HCT116 (cell line): Measurements from ENCODE around the gene FAM81B. TPM values are rescaled to one million over a fixed set of nuclear protein-coding genes. Genes with fewer than 3 reads are reported as not detected.

ENCODE experiments used
- ATAC-seq: fragments of 200-7000 bp; cut with Tn5 transposase; 2 replicates; pipeline ENCODE4 v1.9.1; 2020; ENCODE audit warnings: mild to moderate bottlenecking, moderate library complexity
- BruUV-seq: library from RNA; stranded (reverse); fragments of 400-500 nt; replicated peaks from 2 replicates; lab custom pipeline; 2021; lab: Mats Ljungman, UMichigan
- CTCF ChIA-PET: fragments of 300-600 bp; sonication (Branson Sonifier 250); formaldehyde crosslinking; loops from one replicate; lab custom pipeline; 2021; ENCODE audit warnings: antibody characterized with exemption; lab: Charles Lee
- POLR2A ChIA-PET: fragments of 300-600, 350-600 bp; sonication (Branson Sonifier 250); formaldehyde crosslinking; loops from one replicate; lab custom pipeline; 2021; ENCODE audit warnings: antibody characterized with exemption; lab: Charles Lee
- RAD21 ChIA-PET, 2 experiments: fragments of 300-600 bp; sonication (Branson Sonifier 250); formaldehyde crosslinking; loops; one replicate each; lab custom pipeline; 2023; ENCODE audit warnings: low total read pairs in 2 of 2; ENCODE audit not compliant: uncharacterized antibody in 2 of 2, unreplicated experiment in 2 of 2, low non-redundant PET in 1 of 2; lab: Charles Lee
- DNase-seq: peaks from one replicate; pipeline ENCODE4 v3.0.0-alpha.2; 2010; ENCODE audit warnings: low read depth, low spot score
- H2AFZ ChIP-seq: fragments of 200-600 bp; shearing (Covaris generic), sonication (generic); 2 replicates; pipeline ENCODE4 v1.6.1; 2017; ENCODE audit warnings: low read depth, mixed run types, mixed read lengths, antibody characterized with exemption, low read length; ENCODE audit not compliant: poor library complexity, severe bottlenecking
- H3K27ac ChIP-seq: 2 replicates; pipeline ENCODE4 v1.5.1; 2012; ENCODE audit warnings: low read depth, low read length
- H3K27me3 ChIP-seq: fragments of 200-600 bp; sonication (generic); 2 replicates; pipeline ENCODE4 v1.6.1; 2016; ENCODE audit warnings: mixed run types, low read length, mixed read lengths; ENCODE audit not compliant: insufficient read depth
- H3K36me3 ChIP-seq, 2 experiments: fragments of 200-500 bp in 1 of 2; fragments of 200-600 bp in 1 of 2; sonication (Bioruptor generic) in 1 of 2; sonication (generic) in 1 of 2; 2 replicates each; pipeline versions ENCODE4 v1.5.1 to v1.6.1; 2014 to 2016; ENCODE audit warnings: low read length in 2 of 2, inconsistent platforms in 1 of 2, mixed read lengths in 1 of 2, mixed run types in 1 of 2; ENCODE audit not compliant: insufficient read depth in 2 of 2, control insufficient read depth in 1 of 2
- H3K4me1 ChIP-seq, 2 experiments: fragments of 200-600 bp in 1 of 2; sonication (generic) in 1 of 2; 2 replicates each; pipeline versions ENCODE4 v1.5.1 to v1.6.1; 2012 to 2017; ENCODE audit warnings: low read length in 2 of 2, inconsistent platforms in 1 of 2, mild to moderate bottlenecking in 1 of 2, mixed read lengths in 1 of 2, mixed run types in 1 of 2, moderate library complexity in 1 of 2; ENCODE audit not compliant: insufficient read depth in 2 of 2, control insufficient read depth in 1 of 2
- H3K4me2 ChIP-seq: fragments of 200-600 bp; sonication (generic); 2 replicates; pipeline ENCODE4 v1.6.1; 2017; ENCODE audit warnings: mixed run types, low read length, mixed read lengths
- H3K4me3 ChIP-seq, 2 experiments: fragments of 200-600 bp in 1 of 2; sonication (generic) in 1 of 2; replicated peaks in 1 of 2; 2 replicates each; pipeline ENCODE4 v1.5.1; 2011 to 2016; ENCODE audit warnings: low read length in 2 of 2, control low read depth in 1 of 2, low read depth in 1 of 2, mild to moderate bottlenecking in 1 of 2, mixed read lengths in 1 of 2, mixed run types in 1 of 2
- H3K79me2 ChIP-seq: fragments of 200-600 bp; sonication (generic); 2 replicates; pipeline ENCODE4 v1.6.1; 2017; ENCODE audit warnings: mild to moderate bottlenecking, mixed run types, low read length, moderate library complexity, mixed read lengths; ENCODE audit not compliant: insufficient read depth
- H3K9ac ChIP-seq: fragments of 200-600 bp; sonication (generic); 2 replicates; pipeline ENCODE4 v1.6.1; 2016; ENCODE audit warnings: low read length, mixed read lengths
- H3K9me2 ChIP-seq: fragments of 200-600 bp; sonication (generic), shearing (Covaris generic); 2 replicates; pipeline ENCODE4 v1.6.1; 2017; ENCODE audit warnings: mixed run types, mild to moderate bottlenecking, moderate library complexity; ENCODE audit not compliant: insufficient read depth
- H3K9me3 ChIP-seq, 2 experiments: fragments of 200-500 bp in 1 of 2; fragments of 200-600 bp in 1 of 2; sonication (Bioruptor generic) in 1 of 2; sonication (generic) in 1 of 2; 2 replicates each; pipeline ENCODE4 v1.6.1; 2014 to 2017; ENCODE audit warnings: low read length in 2 of 2, mixed read lengths in 2 of 2, inconsistent platforms in 1 of 2, low read depth in 1 of 2, mild to moderate bottlenecking in 1 of 2, mixed run types in 1 of 2, moderate library complexity in 1 of 2; ENCODE audit not compliant: control insufficient read depth in 1 of 2, insufficient read depth in 1 of 2
- H4K20me1 ChIP-seq: fragments of 200-600 bp; sonication (generic), shearing (Covaris generic); 2 replicates; pipeline ENCODE4 v1.6.1; 2017; ENCODE audit warnings: mixed run types, mild to moderate bottlenecking, moderate library complexity; ENCODE audit not compliant: insufficient read depth
- CEBPB ChIP-seq: IDR thresholded peaks from 2 replicates; pipeline ENCODE4 v1.6.1; 2012; ENCODE audit warnings: low read depth
- EGR1 ChIP-seq: IDR thresholded peaks from 2 replicates; pipeline ENCODE4 v1.6.1; 2012; ENCODE audit warnings: low read depth
- ELF1 ChIP-seq: IDR thresholded peaks from 2 replicates; pipeline ENCODE4 v1.6.1; 2012; ENCODE audit warnings: low read depth, borderline replicate concordance
- EZH2phosphoT487 ChIP-seq: fragments of 200-600 bp; IDR thresholded peaks from 2 replicates; pipeline ENCODE4 v1.6.1; 2018; ENCODE audit warnings: antibody characterized with exemption, borderline replicate concordance
- FOSL1 ChIP-seq: IDR thresholded peaks from 2 replicates; pipeline ENCODE4 v1.6.1; 2012; ENCODE audit warnings: low read depth
- SIN3A ChIP-seq: IDR thresholded peaks from 2 replicates; pipeline ENCODE4 v1.6.1; 2012; ENCODE audit warnings: low read depth
- SP1 ChIP-seq: IDR thresholded peaks from 2 replicates; pipeline ENCODE4 v1.6.1; 2012; ENCODE audit warnings: low read depth
- SRF ChIP-seq: IDR thresholded peaks from 2 replicates; pipeline ENCODE4 v1.6.1; 2012; ENCODE audit warnings: low read depth
- TCF7L2 ChIP-seq: IDR thresholded peaks from 2 replicates; pipeline ENCODE4 v1.7.0; 2011; ENCODE audit warnings: borderline replicate concordance, inconsistent platforms; ENCODE audit not compliant: insufficient read depth, insufficient read length; ENCODE audit errors: extremely low read depth
- ZFX ChIP-seq: fragments of 450-650 bp; IDR thresholded peaks from 2 replicates; pipeline ENCODE4 v1.6.1; 2017
- ZNF274 ChIP-seq: fragments of 200-500 bp; sonication (Bioruptor generic); IDR thresholded peaks from 2 replicates; pipeline ENCODE4 v1.6.1; 2014; ENCODE audit warnings: mild to moderate bottlenecking, low read depth, low read length, inconsistent platforms
- intact Hi-C: fragments of 100-400 bp; cut with micrococcal nuclease; formaldehyde crosslinking; loops from 2 replicates; pipeline ENCODE4 v1.10.0; 2022
- total RNA-seq: library from RNA; stranded (reverse); gene quantifications from one replicate; pipeline ENCODE4 v1.2.1, GENCODE V29; 2021; ENCODE audit not compliant: unreplicated experiment
- TF ChIP-seq, protein P1 (sequence below): IDR thresholded peaks from 2 replicates; pipeline ENCODE4 v1.6.1; 2012
- TF ChIP-seq, protein P2 (sequence below): IDR thresholded peaks from 2 replicates; pipeline ENCODE4 v1.6.1; 2011; ENCODE audit warnings: mild to moderate bottlenecking, low read length, moderate library complexity; ENCODE audit not compliant: insufficient replicate concordance; ENCODE audit errors: extremely low read depth
- TF ChIP-seq, protein P3 (sequence below): IDR thresholded peaks from 2 replicates; pipeline ENCODE4 v1.6.1; 2012; ENCODE audit warnings: low read depth

FAM81B gene
- total RNA-seq, 1 experiment from 2014 or later, result not detected

DNA sequence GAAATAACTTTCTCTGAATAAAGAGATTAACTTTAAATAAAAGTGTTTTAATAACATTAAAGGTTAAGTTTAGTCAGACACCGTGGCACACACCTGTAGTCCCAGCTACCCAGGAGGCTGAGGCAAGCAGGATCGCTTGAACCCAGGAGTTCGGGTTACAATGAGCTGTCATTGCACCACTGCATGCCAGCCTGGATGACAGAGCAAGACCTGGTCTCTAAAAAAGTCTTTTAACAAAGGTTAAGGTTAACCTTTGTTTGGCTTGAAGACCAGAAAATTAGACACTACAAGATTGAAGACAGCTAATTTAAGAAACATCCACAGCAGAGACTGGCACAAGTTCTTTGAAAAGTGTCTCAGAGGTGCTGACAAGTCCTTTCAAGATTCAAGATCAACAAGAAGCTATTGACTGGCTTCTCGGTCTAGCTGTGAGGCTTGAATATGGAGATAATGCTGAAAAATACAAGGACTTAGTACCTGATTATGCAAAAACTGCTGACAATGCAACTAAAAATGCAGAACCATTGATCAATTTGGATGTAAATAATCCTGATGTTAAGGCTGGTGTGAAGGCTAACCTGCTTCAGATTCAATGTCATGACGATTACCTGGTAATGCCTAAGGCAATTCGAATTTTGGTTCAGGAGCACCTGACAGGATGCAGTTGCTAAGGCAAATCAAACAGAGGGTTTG, 48.8 kb downstream of the FAM81B start:
- H3K36me3 ChIP-seq, result no peaks in the 10 kb centered on the region
- H2AFZ ChIP-seq, result no peak overlapping the region
- TF ChIP-seq, protein P1, sequence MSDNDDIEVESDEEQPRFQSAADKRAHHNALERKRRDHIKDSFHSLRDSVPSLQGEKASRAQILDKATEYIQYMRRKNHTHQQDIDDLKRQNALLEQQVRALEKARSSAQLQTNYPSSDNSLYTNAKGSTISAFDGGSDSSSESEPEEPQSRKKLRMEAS, result no peak
- TF ChIP-seq EGR1 (no peak), ELF1 (no peak), EZH2phosphoT487 (no peak), SRF (no peak), SP1 (no peak), SIN3A (no peak), FOSL1 (no peak), CEBPB (no peak), ZNF274 (no peak), ZFX (no peak), TCF7L2 (no peak)
- TF ChIP-seq, protein P2, sequence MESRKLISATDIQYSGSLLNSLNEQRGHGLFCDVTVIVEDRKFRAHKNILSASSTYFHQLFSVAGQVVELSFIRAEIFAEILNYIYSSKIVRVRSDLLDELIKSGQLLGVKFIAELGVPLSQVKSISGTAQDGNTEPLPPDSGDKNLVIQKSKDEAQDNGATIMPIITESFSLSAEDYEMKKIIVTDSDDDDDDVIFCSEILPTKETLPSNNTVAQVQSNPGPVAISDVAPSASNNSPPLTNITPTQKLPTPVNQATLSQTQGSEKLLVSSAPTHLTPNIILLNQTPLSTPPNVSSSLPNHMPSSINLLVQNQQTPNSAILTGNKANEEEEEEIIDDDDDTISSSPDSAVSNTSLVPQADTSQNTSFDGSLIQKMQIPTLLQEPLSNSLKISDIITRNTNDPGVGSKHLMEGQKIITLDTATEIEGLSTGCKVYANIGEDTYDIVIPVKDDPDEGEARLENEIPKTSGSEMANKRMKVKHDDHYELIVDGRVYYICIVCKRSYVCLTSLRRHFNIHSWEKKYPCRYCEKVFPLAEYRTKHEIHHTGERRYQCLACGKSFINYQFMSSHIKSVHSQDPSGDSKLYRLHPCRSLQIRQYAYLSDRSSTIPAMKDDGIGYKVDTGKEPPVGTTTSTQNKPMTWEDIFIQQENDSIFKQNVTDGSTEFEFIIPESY, result no peak
- TF ChIP-seq, protein P3, sequence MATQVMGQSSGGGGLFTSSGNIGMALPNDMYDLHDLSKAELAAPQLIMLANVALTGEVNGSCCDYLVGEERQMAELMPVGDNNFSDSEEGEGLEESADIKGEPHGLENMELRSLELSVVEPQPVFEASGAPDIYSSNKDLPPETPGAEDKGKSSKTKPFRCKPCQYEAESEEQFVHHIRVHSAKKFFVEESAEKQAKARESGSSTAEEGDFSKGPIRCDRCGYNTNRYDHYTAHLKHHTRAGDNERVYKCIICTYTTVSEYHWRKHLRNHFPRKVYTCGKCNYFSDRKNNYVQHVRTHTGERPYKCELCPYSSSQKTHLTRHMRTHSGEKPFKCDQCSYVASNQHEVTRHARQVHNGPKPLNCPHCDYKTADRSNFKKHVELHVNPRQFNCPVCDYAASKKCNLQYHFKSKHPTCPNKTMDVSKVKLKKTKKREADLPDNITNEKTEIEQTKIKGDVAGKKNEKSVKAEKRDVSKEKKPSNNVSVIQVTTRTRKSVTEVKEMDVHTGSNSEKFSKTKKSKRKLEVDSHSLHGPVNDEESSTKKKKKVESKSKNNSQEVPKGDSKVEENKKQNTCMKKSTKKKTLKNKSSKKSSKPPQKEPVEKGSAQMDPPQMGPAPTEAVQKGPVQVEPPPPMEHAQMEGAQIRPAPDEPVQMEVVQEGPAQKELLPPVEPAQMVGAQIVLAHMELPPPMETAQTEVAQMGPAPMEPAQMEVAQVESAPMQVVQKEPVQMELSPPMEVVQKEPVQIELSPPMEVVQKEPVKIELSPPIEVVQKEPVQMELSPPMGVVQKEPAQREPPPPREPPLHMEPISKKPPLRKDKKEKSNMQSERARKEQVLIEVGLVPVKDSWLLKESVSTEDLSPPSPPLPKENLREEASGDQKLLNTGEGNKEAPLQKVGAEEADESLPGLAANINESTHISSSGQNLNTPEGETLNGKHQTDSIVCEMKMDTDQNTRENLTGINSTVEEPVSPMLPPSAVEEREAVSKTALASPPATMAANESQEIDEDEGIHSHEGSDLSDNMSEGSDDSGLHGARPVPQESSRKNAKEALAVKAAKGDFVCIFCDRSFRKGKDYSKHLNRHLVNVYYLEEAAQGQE, result no peak
- no peaks in the 10 kb centered on the region for H3K27me3 ChIP-seq
- RAD21 ChIA-PET, result no interaction called here
- POLR2A ChIA-PET, result no interaction called here
- ATAC-seq (no peak), DNase-seq (no peak)
- H4K20me1 ChIP-seq, result no peaks in the 10 kb centered on the region
- no peak overlapping the region for H3K4me3 ChIP-seq
- H3K27ac ChIP-seq, result no peak overlapping the region
- no peak overlapping the region for H3K4me2 ChIP-seq
- no peak overlapping the region for H3K9ac ChIP-seq
- BruUV-seq, result no TSS peak
- intact Hi-C loops, result no loop called here
- no peaks in the 10 kb centered on the region for H3K4me1 ChIP-seq
- CTCF ChIA-PET, result no interaction called here
- H3K9me2 ChIP-seq, result no peaks in the 10 kb centered on the region
- H3K9me3 ChIP-seq, result no peaks in the 10 kb centered on the region
- no peaks in the 10 kb centered on the region for H3K79me2 ChIP-seq
